Small intestine (tissue), 7 donors: ENCODE results near the gene IGFL3. TPM values are rescaled to one million over a fixed set of nuclear protein-coding genes. Genes with fewer than 3 reads are reported as not detected.
A peak's percentile ranks its signal among the peaks of the same experiment; 100 is the strongest.

ENCODE experiments used
- DNase-seq, 2 donors: peaks; one replicate each; pipeline versions ENCODE4 v3.0.0 to v3.0.0-alpha.2; 2013
- FAIRE-seq: peaks from 2 replicates; lab custom pipeline; 2012; peaks lifted over from hg19 to GRCh38; lab: Jason Lieb, UNC
- H3K27ac ChIP-seq, 3 donors: one replicate each; pipeline ENCODE4 v1.5.1; 2013; ENCODE audit warnings: low read length in 2 of 3, mild to moderate bottlenecking in 2 of 3, control low read depth in 1 of 3, inconsistent platforms in 1 of 3, low read depth in 1 of 3, moderate library complexity in 1 of 3
- H3K27me3 ChIP-seq, 3 donors: one replicate each; pipeline ENCODE4 v1.6.1; 2013; ENCODE audit warnings: low read length in 3 of 3, inconsistent platforms in 1 of 3; ENCODE audit not compliant: control insufficient read depth in 3 of 3, insufficient read depth in 3 of 3
- H3K36me3 ChIP-seq, 3 donors: one replicate each; pipeline ENCODE4 v1.6.1; 2013; ENCODE audit warnings: low read length in 3 of 3, inconsistent platforms in 1 of 3, low read depth in 1 of 3, mild to moderate bottlenecking in 1 of 3, moderate library complexity in 1 of 3; ENCODE audit not compliant: control insufficient read depth in 3 of 3, insufficient read depth in 2 of 3
- H3K4me1 ChIP-seq, 3 donors: one replicate each; pipeline ENCODE4 v1.6.1; 2013; ENCODE audit warnings: low read length in 2 of 3, inconsistent platforms in 1 of 3, low read depth in 1 of 3, mild to moderate bottlenecking in 1 of 3, moderate library complexity in 1 of 3; ENCODE audit not compliant: control insufficient read depth in 3 of 3, insufficient read depth in 2 of 3
- H3K4me3 ChIP-seq, 3 donors: one replicate each; pipeline ENCODE4 v1.5.1; 2013; ENCODE audit warnings: low read length in 3 of 3, control low read depth in 1 of 3, inconsistent platforms in 1 of 3, low read depth in 1 of 3, mild to moderate bottlenecking in 1 of 3, moderate library complexity in 1 of 3
- H3K9me3 ChIP-seq, 2 donors: one replicate each; pipeline ENCODE4 v1.6.1; 2013; ENCODE audit warnings: low read depth in 1 of 2, low read length in 1 of 2; ENCODE audit not compliant: control insufficient read depth in 2 of 2, insufficient read depth in 1 of 2
- WGBS, 3 donors: extraction: QIAGEN DNeasy Blood & Tissue Kit; methylation state at CpG; one replicate each; pipeline ENCODE4 v1.1.7; 2013; 5-methylcytosine and 5-hydroxymethylcytosine counted together
- polyA plus RNA-seq, 4 donors: library from polyadenylated mRNA; stranded (reverse) in 3 of 4; unstranded in 1 of 4; fragments of 200-250 nt in 3 of 4; fragments of 120-200 nt in 1 of 4; gene quantifications; one replicate each; pipeline versions ENCODE4 v1.2.1 to v1.2.3, GENCODE V29; 2013
- donor health status: healthy with polysubstance abuse.
- donor health status: control.
- donor health status: control.
- donor health status: Bipolar disorder and iron deficiency.
- donor health status: healthy.

IGFL3 gene
- polyA plus RNA-seq, 4 donors, result not detected

DNA sequence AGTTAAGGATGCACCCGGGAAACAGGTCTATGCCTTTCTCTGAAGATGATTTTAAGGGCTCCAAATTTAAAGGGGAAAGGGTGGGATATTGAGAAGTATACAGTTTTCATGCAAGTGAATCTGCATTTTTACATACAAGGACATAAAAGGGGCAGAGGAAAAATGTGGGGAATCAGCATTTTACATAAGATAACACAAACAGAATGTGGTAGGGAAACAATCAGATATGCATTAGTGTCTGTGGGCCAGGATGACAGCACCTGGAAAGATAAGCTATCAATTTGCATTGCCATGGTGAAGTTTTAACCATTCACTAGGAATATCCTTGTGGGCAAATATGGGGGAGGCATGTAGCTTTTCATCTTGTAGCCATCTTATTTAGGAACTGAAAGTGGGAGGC lies 24.1 kb downstream of the IGFL3 start:
- FAIRE-seq (no peak), DNase-seq (no peak)
- Histone ChIP-seq H3K27me3 (peaks cover 0 to 1% (median 0%) of the 10 kb centered on the region in 3 donors), H3K4me3 (no peak overlapping the region), H3K9me3 (peaks cover 0 to 20% of the 10 kb centered on the region in 2 donors), H3K36me3 (no peaks in the 10 kb centered on the region), H3K27ac (no peak overlapping the region), H3K4me1 (no peaks in the 10 kb centered on the region)
- WGBS, 3 donors, result 41 to 58% (median 58%) methylated on average over 1 of the region's 1 CpG

DNA sequence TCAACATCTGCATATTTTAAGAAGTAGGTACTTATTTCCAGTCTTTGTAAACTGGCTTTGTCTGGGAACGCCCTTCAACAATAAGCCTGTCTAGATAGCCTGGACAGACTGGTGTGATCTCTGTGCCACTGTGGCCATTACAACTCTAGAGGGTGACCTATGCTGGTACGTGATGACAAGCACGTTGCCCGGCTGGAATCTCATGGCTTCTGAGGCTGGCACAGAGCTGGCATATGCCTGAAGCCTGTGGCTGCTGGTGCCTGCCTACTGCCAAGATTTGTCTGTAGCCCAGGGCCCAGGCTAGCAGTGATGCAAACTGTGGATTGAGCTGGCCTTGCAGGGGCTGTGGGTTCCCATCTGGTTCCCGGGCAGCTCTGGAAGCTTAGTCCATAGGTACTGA lies 34.0 kb downstream of the IGFL3 start:
- DNase-seq (no peak), FAIRE-seq (no peak)
- no peak overlapping the region for H3K4me3 ChIP-seq
- WGBS, 3 donors, result 87 to 93% (median 91%) methylated on average over 5 of the region's 5 CpGs
- peaks cover 0 to 20% of the 10 kb centered on the region in 2 donors for H3K9me3 ChIP-seq
- peaks cover 0 to 7% (median 5%) of the 10 kb centered on the region in 3 donors for H3K27me3 ChIP-seq
- no peaks in the 10 kb centered on the region for H3K4me1 ChIP-seq
- no peaks in the 10 kb centered on the region for H3K36me3 ChIP-seq
- H3K27ac ChIP-seq, result no peak overlapping the region

GRCh38 chr19:46089432-46089831 lies 35.1 kb downstream of the IGFL3 start:
- FAIRE-seq (no peak), DNase-seq (no peak)
- peaks cover 0 to 7% (median 5%) of the 10 kb centered on the region in 3 donors for H3K27me3 ChIP-seq
- peaks cover 0 to 26% of the 10 kb centered on the region in 2 donors for H3K9me3 ChIP-seq
- no peaks in the 10 kb centered on the region for H3K36me3 ChIP-seq
- H3K4me3 ChIP-seq, result no peak overlapping the region
- no peak overlapping the region for H3K27ac ChIP-seq
- 80 to 83% (median 83%) methylated on average over 1 of the region's 1 CpG for WGBS, 3 donors
- no peaks in the 10 kb centered on the region for H3K4me1 ChIP-seq

DNA sequence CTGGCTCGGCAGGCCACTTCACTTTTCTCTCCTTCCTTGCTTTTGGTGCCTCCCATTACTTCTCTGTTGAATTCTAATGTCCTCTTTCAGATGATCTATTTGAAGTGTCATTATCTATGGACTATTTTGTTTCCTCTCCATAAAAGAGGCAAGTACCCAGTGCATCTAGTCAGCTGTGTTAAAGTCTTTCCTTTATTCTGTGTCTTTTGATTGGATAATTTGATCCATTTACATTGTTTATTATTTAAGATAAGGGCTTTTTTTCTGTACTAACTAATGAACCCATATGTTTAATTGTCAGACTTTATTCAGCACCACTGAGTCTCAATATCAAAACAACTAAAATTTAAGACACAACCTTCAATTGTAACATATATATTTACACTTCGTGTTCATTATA lies 36.4 kb downstream of the IGFL3 start:
- H3K4me1 ChIP-seq, result no peaks in the 10 kb centered on the region
- 80 to 92% (median 81%) methylated on average over 2 of the region's 2 CpGs for WGBS, 3 donors
- FAIRE-seq, result no peak
- peaks cover 0 to 27% of the 10 kb centered on the region in 2 donors for H3K9me3 ChIP-seq
- no peak for DNase-seq
- H3K27ac ChIP-seq, result no peak overlapping the region
- H3K4me3 ChIP-seq, result no peak overlapping the region
- H3K27me3 ChIP-seq, result peaks cover 0 to 7% (median 5%) of the 10 kb centered on the region in 3 donors
- no peaks in the 10 kb centered on the region for H3K36me3 ChIP-seq

- Histone ChIP-seq H3K4me3 (no peak overlapping the region), H3K27ac (no peak overlapping the region), H3K4me1 (no peaks in the 10 kb centered on the region), H3K36me3 (no peaks in the 10 kb centered on the region), H3K9me3 (peaks cover 0 to 27% of the 10 kb centered on the region in 2 donors), H3K27me3 (peaks cover 0 to 7% (median 6%) of the 10 kb centered on the region in 3 donors)
- 22 to 52% (median 40%) methylated on average over 1 of the region's 1 CpG for WGBS, 3 donors
- no peak for DNase-seq
- FAIRE-seq, result no peak
Observed at GRCh38 chr19:46085888-46086287, 38.6 kb downstream of the IGFL3 start.

DNA sequence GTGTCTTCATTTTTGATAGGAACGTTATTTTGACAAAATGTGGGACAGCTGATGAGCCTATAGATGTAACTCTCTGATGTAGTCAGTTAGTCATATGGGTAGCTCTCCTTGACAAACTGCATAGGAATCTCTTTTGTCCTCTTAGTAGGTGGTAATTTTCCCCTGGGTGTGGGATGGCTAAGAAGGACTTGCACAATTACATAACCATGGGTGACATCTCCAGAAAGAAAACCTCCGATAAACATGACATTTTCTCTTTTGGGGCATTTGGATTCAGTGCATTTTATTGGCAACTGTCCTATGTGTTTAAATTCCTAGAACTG lies 41.8 kb downstream of the IGFL3 start:
- Histone ChIP-seq H3K36me3 (no peaks in the 10 kb centered on the region), H3K27ac (no peak overlapping the region), H3K4me3 (no peak overlapping the region), H3K4me1 (no peaks in the 10 kb centered on the region), H3K27me3 (peaks cover 0 to 14% (median 10%) of the 10 kb centered on the region in 3 donors), H3K9me3 (peaks cover 0 to 34% of the 10 kb centered on the region in 2 donors)
- WGBS, 3 donors, result 49 to 60% (median 54%) methylated on average over 2 of the region's 2 CpGs
- DNase-seq, result no peak
- FAIRE-seq, result no peak

DNA sequence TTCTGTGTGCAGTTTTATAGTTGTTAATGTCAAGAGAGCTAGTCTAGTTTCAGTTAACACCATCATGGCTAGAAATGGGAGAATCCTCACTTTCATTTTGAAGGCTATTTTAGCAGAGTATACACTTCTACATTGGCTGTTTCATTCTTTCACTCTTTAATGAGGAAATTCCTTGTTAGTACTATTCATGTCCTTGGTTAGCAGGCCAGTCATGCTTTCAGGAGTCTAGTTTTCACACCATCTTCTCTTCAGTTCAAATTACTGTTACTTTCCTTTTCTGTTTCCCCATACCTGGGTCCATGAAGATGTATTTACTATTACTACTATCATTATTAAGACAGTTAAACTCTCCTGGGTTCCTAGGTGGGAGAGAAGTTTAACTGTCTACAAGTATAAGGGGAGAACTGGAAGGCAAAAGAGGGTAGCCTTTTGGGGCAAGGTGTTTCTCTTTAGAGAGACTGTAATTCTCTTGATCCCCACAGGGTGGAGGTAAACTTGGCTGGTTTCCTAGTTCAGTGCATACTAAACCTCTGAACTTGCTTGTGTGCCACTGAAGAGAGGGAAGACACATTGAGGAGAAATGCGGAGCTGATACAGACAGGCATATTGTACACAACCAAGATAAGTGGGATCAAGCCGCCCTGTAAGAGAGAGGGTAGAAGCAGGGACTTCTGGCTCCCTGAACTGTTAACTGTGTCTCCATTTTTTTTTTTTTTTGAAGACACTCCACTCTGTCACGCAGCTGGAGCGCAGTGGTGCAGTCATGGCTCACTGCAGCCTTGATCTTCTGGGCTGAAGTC lies 42.4 kb downstream of the IGFL3 start:
- Histone ChIP-seq H3K27me3 (peaks cover 0 to 16% (median 16%) of the 10 kb centered on the region in 3 donors), H3K36me3 (no peaks in the 10 kb centered on the region), H3K4me1 (no peaks in the 10 kb centered on the region), H3K9me3 (peaks cover 0 to 29% of the 10 kb centered on the region in 2 donors), H3K27ac (no peak overlapping the region), H3K4me3 (no peak overlapping the region)
- no peak for FAIRE-seq
- DNase-seq, result peak; percentile 46
- WGBS, 3 donors, result 44 to 47% (median 45%) methylated on average over 4 of the region's 4 CpGs

DNA sequence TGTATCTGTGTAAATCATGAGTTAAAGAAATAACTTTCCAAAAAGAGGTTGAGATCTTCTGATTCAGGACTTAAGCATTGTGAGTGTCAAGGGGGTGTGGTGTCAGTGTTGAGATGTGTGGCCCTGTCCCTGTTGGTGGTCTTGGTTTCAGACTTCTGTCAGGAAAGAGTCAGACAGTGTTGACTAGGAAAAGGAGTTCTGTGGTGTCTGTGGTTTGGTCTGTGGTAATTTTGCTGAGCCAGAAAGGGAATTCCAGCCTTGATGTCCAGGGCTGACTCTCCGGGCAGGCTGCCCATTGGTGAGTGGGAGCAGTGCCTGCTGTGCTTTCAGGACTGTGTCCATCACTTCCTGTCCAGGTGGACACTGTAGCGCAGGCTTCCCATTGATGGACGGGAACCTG lies 43.9 kb downstream of the IGFL3 start:
- Histone ChIP-seq H3K4me3 (no peak overlapping the region), H3K36me3 (no peaks in the 10 kb centered on the region), H3K27ac (no peak overlapping the region), H3K27me3 (peaks cover 0 to 29% (median 23%) of the 10 kb centered on the region in 3 donors), H3K9me3 (peaks cover 0 to 18% of the 10 kb centered on the region in 2 donors), H3K4me1 (no peaks in the 10 kb centered on the region)
- 65 to 78% (median 66%) methylated on average over 3 of the region's 3 CpGs for WGBS, 3 donors
- FAIRE-seq (no peak), DNase-seq (no peak)
